HG02759 (cell line): ENCODE measurements around the gene MTMR2.

Experiments used
- ATAC-seq: cut with Tn5 transposase; IDR thresholded peaks from one replicate; pipeline ENCODE4 v1.9.1; 2021; ENCODE audit warnings: mild to moderate bottlenecking, moderate library complexity; ENCODE audit not compliant: unreplicated experiment

MTMR2 gene

DNA sequence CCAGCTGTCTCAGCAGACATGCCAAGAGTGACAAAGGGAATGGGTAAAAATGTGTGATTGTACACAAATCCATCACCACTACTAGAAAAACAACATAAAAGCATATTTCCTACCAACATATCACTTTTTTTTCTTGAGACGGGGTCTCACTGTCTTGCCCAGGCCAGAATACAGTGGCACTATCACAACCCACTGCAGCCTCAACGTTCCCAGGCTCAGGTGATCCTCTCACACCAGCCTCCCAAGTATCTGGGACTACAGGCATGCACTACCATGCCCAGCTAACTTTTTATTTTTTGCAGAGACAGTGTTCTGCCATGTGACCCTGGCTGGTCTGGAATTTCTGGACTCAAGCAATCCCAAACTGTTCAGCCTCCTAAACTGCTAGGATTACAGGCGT is 5.2 kb downstream of the MTMR2 start:
- no peak for ATAC-seq

DNA sequence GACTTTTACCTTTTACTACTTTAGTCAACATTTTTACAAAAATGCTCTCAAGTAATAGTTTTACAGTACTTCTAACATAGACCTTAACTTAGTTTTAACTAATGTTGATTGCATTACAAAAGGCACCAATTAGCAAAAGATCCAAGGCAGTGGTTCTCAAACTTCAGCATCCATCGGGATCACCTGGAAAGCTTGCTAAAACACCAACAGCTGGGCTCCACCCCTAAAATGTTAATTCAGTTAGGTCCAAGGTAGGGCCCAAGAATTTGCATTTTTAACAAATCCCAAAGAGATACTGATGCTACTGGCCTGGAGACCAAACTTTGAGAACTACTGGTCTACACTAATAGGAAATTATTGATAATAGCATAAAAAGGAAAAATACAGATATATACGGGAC is 5.9 kb downstream of the MTMR2 start:
- no peak for ATAC-seq

DNA sequence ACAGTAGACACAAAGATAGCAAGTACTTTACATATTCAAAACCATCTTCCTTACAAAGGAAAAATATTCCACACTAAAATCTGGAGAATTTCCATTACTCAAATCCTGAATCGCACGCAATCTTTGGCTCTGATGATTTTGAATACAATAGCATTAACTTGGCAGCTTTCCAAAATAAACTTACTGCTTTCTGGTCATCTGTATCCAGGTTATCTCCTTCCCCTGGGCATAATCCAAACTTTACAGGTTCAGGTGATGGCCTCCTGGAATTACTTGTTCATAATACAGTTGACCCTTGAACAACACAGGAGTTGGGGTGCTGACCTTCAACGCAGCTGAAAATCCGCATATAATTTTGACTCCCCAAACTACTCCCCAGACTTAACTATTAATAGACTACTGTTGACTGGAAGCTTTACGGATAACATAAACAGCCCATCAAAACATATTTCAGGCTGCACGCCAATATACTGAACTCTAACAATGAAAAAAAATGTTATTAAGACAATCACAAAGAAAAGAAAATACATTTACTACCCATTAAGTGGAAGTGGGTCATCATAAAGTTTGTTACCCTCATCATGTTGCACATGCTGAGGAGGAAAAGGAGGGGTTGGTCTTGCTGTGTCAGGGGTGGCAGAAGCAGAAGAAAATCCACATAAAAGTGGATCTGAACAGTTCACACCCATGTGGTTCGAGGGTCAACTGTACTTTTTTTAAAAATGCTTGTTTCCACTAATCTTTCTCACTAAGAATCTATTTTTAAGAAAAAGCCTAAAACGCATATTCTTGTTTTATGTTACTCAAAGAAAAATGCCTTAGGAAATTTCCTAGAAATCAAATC is 6.5 kb downstream of the MTMR2 start:
- no peak for ATAC-seq

- ATAC-seq, result no peak
Measured at GRCh38 chr11:95916049-95916448, 7.9 kb downstream of the MTMR2 start.

DNA sequence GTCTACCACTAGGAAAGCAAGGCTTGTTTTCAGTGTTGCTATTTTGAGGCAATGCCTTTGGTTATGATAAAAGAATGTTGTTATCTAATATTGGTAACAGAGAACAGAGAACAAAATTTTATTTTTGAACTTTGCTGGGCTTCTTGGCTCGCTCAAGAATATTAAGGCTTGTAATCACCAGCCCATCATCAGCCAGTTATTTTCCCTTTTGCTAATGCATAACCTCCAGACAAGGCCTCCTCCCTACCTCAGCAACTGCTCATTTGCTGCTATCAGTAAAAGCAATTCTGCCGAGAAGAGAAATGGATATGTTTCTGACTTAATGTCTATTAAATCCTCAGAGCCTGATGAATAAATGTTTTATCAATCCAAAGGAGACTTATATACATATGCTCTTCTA is 8.9 kb downstream of the MTMR2 start:
- no peak for ATAC-seq

- ATAC-seq, result no peak
Measured at GRCh38 chr11:95913830-95914615, 9.9 kb downstream of the MTMR2 start.

DNA sequence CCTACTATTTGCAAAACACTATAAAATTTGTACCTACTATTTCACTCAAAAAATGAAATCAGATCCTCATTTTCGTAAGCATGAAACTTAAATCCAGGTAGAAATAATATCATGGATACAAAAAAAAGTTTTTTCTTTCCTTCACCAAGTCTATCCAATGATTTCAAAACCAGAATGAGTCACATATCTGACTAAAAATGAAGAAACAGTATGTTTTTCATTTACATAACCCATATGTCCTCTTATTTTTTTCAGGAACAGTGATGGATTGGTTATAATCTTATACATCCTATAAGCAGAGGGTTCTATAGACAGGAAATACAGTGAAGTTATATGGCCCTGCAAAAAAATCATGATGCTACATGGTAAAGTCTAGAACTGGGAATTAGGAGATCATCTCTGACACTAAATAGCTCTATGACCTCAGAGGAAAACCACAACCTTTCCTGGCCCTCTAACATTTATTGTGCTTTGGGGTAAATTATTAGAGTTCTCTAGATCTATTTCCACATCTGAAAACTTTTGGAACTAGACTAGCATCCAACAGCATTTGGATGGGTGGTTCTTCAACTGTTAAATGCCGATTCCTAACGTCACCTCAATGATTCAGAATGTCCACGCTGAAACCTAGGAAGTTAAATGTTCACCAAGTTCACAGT is 10.9 kb downstream of the MTMR2 start:
- ATAC-seq, result no peak

- ATAC-seq, result no peak
Measured at GRCh38 chr11:95911369-95911759, 12.5 kb downstream of the MTMR2 start.

DNA sequence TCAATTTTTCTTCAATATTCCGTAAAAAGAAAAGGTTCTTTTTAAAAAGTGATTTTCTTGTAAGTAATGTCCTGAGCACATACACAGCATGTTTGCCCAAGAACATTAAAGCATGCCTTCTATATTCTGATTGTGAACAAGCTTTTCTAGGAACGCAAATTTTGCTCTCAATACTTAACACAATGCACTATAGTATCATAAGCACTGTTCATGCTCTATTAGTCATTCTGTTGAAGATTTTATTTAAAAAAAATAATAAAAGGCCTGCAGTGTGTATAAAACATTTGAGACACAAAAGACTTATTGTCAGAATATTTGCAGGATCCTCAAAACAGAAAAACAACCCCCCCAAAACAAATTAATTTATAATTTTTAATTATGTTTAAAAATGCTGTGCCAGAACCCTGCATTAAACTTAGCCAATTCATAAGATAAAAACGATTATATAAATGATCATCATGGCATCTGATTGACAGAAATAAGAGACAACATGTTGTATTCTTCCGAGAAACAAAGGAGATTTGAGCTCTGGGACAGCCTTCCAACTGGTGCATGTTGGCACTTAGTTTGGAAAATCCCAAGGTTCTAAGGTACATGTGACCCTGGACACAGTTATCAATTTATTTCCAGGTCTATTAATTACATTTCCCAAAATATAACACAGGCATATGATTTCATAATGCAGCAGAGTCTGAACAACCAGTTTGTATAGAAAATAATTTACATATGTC is 13.1 kb downstream of the MTMR2 start:
- no peak for ATAC-seq

- ATAC-seq, result no peak
Measured at GRCh38 chr11:95908826-95909225, 15.1 kb downstream of the MTMR2 start.

DNA sequence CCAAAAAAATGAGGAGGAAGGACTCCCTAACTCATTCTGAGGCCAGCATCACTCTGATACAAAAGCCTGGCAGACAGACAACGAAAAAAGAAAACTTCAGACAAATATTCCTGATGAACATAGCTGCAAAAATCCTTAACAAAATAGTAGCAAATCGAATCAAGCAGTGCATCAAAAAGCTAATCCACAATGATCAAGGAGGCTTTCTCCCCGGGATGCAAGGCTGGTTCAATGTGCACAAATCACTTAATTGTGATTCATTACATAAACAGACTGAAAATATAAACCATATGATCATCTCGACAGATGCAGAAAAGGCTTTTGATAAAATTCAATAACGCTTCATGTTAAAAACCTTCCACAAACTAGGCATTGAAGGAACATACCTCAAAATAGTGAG is 16.4 kb downstream of the MTMR2 start:
- no peak for ATAC-seq

- no peak for ATAC-seq
Measured at GRCh38 chr11:95904009-95904650, 19.8 kb downstream of the MTMR2 start.

- ATAC-seq, result no peak
Measured at GRCh38 chr11:95898782-95899181, 25.1 kb downstream of the MTMR2 start.

DNA sequence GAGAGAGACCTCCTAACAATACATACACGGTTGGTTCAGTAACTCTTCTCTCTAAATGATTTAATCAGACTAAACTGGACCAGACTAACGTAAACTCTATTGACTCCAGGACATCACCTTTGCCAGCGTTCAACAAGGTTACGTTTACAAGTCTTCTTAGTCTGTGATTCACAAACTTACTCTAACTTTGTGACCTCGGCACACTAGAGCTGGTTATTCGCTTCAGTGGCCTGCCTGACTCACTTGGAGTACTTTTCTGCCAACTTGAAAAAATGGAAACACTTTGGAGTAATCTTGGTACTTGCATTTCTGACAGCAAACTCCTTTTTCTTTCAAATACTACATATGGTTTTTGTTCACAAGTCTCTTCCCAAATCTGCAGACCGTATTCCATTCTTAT is 26.2 kb downstream of the MTMR2 start:
- no peak for ATAC-seq

- no peak for ATAC-seq
Measured at GRCh38 chr11:95895815-95896214, 28.1 kb downstream of the MTMR2 start.

DNA sequence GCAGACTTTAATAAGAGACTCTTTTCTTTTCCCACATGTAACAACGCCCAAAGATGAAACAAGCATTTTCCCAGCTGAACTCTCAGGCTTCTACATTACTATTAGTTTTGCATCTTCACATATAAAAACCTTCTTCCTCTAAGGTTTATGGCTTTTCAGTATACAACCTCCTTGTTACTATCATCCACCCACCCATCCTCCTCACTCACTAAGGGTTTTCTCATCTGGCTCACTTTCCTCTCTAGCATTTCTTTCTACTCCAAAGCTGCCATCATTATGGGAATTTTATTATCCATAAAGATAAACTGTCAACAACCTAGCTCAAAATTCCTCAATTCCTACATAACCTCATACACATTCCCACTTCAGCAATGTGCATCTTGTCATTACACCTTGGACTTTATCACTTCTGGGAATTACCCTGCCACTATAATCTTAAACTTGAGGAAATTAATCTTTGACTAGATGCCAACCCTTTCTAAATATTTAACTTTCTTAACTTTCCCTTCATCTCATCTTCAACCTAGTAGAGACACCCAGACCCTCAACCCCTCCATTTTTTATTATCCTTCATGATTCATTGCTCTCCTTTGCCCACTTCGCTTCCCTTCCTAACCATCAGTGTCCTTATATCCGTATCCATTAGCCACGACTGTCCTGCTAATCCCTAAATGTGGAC is 30.9 kb downstream of the MTMR2 start:
- no peak for ATAC-seq

DNA sequence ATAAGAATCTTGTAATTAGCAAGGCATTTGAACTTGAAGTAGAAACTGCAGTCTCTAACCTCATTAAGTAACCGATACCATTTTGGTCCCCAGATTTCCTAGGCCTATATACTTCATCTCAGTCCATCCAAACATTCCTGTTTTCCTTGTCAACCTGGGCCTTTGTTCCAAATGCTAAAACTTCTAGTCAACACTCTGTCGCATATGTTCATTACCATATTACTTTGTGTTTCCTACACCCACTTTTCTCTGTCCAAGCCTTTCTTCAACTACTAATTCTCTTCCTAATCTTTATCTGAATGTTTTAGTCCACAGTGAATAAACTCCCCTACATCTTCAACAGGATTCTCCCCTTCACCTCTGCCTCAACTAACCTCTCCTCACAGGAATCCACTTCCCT is 31.4 kb downstream of the MTMR2 start:
- ATAC-seq, result no peak

DNA sequence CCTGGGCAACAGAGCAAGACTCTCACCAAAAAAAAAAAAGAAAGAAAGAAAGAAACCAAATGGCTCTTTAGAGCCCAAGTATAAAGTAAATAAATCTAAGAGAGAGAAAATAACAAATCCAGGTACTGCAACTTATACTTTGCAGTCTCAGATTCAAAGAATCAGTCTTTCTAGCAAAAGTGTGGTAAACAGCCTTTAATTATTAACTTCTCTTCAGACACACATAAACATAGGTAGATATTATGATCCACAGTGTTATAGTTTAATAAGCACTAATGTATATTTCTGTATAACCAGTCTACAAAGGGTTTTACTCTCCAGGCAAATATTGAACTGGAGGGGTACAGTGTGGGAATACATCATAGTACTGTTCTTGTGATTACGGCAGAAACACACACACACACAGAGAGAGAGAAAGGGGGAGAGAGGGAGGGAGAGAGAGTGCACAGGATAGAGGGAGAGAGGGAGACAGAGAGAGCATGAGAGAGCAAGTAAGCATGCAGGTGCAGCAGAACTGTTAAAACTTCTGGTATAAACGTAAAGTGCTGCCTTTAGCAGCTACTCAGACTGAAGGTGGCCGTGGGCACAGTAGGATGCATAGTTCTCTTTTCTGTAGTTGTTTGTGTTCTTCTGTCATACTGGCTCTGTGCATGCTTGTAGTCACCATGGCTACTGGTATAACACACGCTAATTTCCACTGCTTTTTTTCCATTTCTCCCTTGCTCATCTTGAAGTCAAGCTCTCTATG is 32.3 kb downstream of the MTMR2 start:
- peak; percentile 69 for ATAC-seq

DNA sequence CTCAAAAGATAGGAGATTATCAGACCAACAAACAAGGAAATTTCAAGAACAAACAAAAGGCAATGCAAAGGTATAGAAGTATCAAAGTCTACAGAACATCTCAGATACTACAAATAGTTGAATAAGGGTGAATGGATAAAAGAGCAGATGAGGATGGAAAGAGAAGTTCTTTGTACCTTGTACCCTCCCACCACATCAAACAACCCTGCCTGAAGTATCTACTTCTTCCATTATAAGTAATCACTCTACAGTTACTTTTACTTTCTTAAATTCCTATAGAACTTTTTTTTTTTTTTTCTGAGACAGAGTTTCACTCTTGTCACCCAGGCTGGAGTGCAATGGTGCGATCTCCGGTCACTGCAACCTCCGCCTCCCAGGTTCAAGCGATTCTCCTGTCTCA is 35.1 kb downstream of the MTMR2 start:
- no peak for ATAC-seq
